Stimulated activated memory B cell treated with anti-CD40 and anti-IgM and Interleukin-4, amounts not matched to agents 10 μg/mL and 1 μg/mL and 100 μg/mL, for 72 hours (primary cell): Measurements from ENCODE around the gene CTNND2.

Source experiments
- ATAC-seq: fragments of 150-1000 bp; cut with Tn5 transposase; 2 replicates; pipeline ENCODE4 v1.10.0; 2021
- H3K27ac Mint-ChIP-seq: one replicate; pipeline ENCODE4 v1.8.0; 2022; ENCODE audit warnings: mild to moderate bottlenecking, mixed read lengths
- H3K27me3 Mint-ChIP-seq: one replicate; pipeline ENCODE4 v1.8.0; 2022; ENCODE audit warnings: mixed read lengths
- H3K36me3 Mint-ChIP-seq: one replicate; pipeline ENCODE4 v1.8.0; 2022; ENCODE audit warnings: mixed read lengths
- H3K4me1 Mint-ChIP-seq: one replicate; pipeline ENCODE4 v1.8.0; 2022; ENCODE audit warnings: mixed read lengths
- H3K4me3 Mint-ChIP-seq: one replicate; pipeline ENCODE4 v1.8.0; 2022; ENCODE audit warnings: mild to moderate bottlenecking, moderate library complexity, mixed read lengths
- H3K9me3 Mint-ChIP-seq: one replicate; pipeline ENCODE4 v1.8.0; 2022; ENCODE audit warnings: mixed read lengths

Gene CTNND2

DNA sequence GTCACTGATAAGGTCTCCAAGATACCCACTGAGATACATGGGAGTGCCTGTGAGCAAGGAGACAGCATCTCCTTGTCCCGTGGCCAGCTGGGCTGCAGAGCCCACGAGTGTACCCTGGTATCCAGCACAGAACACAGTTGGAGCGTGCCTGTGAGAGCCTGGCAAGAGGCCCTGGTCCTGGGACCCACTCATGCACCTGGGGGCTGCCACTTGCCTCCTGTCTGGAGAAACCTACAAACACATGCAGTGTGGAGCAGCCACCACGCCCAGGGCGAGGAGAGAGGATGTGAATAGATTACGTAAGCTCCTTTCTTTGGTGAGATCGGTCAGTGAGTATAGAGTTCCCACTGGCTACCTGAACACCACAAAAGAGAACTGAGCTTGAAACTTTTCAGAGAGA lies 88.3 kb downstream of the CTNND2 start:
- no peaks in the 10 kb centered on the region for H3K4me1 Mint-ChIP-seq
- peaks cover 9% of the 10 kb centered on the region for H3K9me3 Mint-ChIP-seq
- no peaks in the 10 kb centered on the region for H3K36me3 Mint-ChIP-seq
- ATAC-seq, result no peak
- H3K4me3 Mint-ChIP-seq, result no peak overlapping the region
- H3K27me3 Mint-ChIP-seq, result no peaks in the 10 kb centered on the region
- H3K27ac Mint-ChIP-seq, result no peak overlapping the region

DNA sequence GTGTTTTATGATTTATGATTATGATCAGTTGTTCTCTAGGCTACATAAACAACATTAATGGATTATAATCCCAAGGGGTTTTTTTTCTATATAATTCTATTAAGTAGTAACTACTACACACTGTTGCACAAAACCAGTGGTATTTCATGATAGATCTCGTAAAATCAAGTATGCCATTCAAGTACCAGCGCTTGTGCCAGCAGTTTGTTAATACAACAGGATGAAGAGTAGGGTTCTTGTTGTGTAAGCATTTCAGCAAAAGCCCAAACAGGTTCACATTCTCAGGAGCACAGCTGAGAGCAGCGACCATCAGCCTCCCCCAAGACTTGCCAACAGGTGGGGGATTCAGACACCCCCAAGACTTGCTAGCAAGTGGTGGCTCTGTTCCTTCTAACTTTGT lies 88.8 kb downstream of the CTNND2 start:
- H3K4me1 Mint-ChIP-seq, result no peaks in the 10 kb centered on the region
- no peaks in the 10 kb centered on the region for H3K27me3 Mint-ChIP-seq
- no peak overlapping the region for H3K4me3 Mint-ChIP-seq
- H3K27ac Mint-ChIP-seq, result no peak overlapping the region
- ATAC-seq, result no peak
- peaks cover 9% of the 10 kb centered on the region for H3K9me3 Mint-ChIP-seq
- no peaks in the 10 kb centered on the region for H3K36me3 Mint-ChIP-seq

DNA sequence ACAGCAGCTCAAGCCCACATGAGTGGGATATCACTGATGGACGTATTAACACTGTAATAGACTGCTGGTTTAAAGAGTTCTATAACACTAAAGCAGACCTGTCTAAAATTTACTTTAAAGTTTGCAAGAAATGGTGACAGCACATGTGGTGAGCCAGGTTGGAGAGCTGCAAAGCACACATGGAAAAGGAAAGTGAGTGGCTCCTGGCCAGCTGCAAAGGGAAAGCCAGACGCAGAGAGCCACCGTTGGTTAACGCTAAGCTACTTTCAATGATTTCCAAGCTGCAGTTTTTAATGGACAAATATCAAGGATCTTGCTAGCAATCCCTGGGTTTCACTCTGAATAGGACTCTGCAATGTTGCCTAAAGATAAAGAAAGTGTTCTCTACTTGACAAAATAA lies 89.9 kb downstream of the CTNND2 start:
- peaks cover 9% of the 10 kb centered on the region for H3K9me3 Mint-ChIP-seq
- H3K27me3 Mint-ChIP-seq, result no peaks in the 10 kb centered on the region
- H3K27ac Mint-ChIP-seq, result no peak overlapping the region
- no peak for ATAC-seq
- no peaks in the 10 kb centered on the region for H3K36me3 Mint-ChIP-seq
- H3K4me1 Mint-ChIP-seq, result no peaks in the 10 kb centered on the region
- H3K4me3 Mint-ChIP-seq, result no peak overlapping the region

DNA sequence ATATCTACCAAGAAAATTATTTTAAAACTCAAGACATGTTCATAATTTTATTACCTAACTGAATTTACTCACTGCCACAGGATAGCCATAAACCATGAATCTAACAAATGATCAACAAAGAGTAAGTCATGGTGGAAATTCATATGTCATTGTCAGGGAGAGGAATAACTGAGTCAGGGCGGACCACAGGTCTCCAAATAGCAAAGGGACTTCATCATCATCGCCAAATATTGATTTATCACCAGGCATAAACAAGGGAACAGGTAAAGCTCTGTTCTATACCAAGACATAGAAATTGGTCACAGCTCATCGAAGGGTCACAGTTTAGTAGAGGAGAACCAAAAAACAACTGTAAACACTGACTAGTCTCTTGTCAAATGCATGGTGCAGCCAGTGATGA lies 94.8 kb downstream of the CTNND2 start:
- Mint-ChIP-seq H3K27ac (no peak overlapping the region), H3K4me3 (no peak overlapping the region), H3K27me3 (no peaks in the 10 kb centered on the region), H3K36me3 (no peaks in the 10 kb centered on the region), H3K9me3 (no peaks in the 10 kb centered on the region), H3K4me1 (no peaks in the 10 kb centered on the region)
- ATAC-seq, result no peak

DNA sequence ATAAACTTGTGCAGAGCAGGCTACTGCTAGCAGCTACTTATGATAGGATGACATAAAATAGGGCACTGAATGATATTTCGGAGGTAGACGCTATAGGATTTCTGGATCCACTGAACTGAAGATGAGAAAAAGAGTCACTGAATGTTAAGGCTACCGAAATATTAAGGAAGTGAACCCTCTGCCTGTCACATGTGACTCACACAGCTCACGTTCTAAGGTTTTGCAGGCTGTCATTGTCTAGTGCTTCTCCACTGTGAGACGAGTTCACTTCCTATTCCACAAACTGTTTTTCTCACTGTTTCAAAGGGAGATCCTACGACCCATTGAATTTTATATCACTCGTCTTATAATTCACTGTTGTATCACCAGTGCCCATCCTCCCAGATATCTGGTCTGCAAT lies 100.8 kb downstream of the CTNND2 start:
- Mint-ChIP-seq H3K9me3 (no peaks in the 10 kb centered on the region), H3K27me3 (no peaks in the 10 kb centered on the region)

DNA sequence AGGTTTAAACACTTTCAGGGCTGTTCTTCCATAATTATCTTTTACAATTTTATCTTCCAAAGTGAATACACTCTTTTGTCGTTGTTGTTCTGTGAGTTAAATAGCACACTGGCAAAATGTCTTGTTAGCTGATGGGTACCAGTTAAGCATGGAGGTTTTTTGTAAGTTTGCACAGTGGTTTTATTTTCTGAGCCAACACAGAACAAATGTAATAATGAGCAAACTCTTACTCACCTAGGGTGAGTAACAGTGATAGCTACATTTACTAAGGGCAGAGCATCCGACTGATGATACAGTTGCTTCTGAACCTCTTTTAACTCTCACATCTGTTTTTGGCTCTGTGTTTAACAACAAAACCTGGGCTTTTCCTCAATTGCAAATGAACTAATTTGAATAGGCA lies 103.2 kb downstream of the CTNND2 start:
- no peaks in the 10 kb centered on the region for H3K36me3 Mint-ChIP-seq
- ATAC-seq, result no peak
- H3K27ac Mint-ChIP-seq, result no peak overlapping the region
- no peak overlapping the region for H3K4me3 Mint-ChIP-seq
- no peaks in the 10 kb centered on the region for H3K27me3 Mint-ChIP-seq
- H3K4me1 Mint-ChIP-seq, result no peaks in the 10 kb centered on the region
- no peaks in the 10 kb centered on the region for H3K9me3 Mint-ChIP-seq

More for the DNA sequence above, 100.8 kb downstream of the CTNND2 start:
- Mint-ChIP-seq H3K4me3 (no peak overlapping the region), H3K36me3 (no peaks in the 10 kb centered on the region), H3K27ac (no peak overlapping the region), H3K4me1 (no peaks in the 10 kb centered on the region)
- no peak for ATAC-seq

DNA sequence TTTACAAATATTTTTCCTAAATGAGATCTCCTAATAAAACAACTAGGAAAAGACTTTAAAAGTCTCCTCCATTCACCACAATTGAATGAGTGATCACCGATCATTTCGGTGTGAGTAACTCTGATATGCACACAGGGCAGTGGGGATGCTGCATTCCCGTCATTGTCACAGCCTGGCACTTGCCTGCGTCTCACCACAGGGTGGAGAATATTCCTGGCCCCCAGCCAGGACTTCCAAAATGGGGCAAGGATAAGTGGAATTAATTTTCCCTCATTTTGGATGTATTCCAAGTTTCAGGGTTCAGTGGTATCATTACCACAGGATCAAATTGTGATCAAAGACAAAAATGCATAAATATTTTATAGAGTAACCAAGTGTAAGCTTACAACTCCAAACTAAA lies 107.1 kb downstream of the CTNND2 start:
- ATAC-seq, result no peak
- H3K4me3 Mint-ChIP-seq, result no peak overlapping the region
- no peak overlapping the region for H3K27ac Mint-ChIP-seq
- no peaks in the 10 kb centered on the region for H3K27me3 Mint-ChIP-seq
- peaks cover 2% of the 10 kb centered on the region for H3K9me3 Mint-ChIP-seq
- no peaks in the 10 kb centered on the region for H3K36me3 Mint-ChIP-seq
- H3K4me1 Mint-ChIP-seq, result no peaks in the 10 kb centered on the region

DNA sequence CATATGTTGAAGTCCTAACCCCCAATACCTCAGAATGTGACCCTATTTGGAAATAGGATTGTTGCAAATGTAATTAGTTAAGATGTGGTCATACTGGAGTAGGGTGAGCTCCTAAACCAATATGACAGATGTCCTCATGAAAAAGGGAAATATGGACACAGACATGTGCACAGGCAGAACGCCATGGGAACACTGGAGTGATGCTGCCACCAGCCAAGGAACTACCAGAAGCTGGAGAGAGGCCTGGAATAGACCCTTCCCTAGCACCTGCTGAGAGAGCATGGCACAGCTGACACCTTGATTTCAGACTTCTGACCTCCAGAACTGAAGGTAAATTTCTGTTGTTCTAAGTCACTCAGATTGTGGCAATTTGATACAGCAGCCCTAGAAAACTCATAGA lies 110.8 kb downstream of the CTNND2 start:
- Mint-ChIP-seq H3K27me3 (no peaks in the 10 kb centered on the region), H3K9me3 (peaks cover 2% of the 10 kb centered on the region), H3K27ac (no peak overlapping the region), H3K4me3 (no peak overlapping the region), H3K36me3 (no peaks in the 10 kb centered on the region), H3K4me1 (no peaks in the 10 kb centered on the region)
- ATAC-seq, result no peak

DNA sequence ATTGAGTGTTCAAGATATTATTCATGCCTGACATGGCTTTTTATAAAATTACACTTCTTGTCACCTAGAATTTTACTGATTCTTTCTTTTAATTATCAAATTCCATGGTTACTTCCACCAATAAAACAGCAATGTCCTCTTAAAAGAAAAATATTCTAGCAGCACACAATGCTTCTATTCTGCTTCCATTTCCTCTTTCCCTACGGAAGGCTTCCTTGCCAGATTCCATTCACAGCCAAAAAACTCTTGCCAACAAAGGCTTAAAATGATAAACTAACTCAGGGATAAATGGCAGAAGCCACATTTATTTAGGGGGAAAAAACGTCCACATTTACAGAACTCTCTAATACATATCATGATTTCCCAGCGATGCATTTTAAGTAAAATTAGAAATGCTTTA lies 111.6 kb downstream of the CTNND2 start:
- ATAC-seq, result no peak
- no peak overlapping the region for H3K4me3 Mint-ChIP-seq
- no peak overlapping the region for H3K27ac Mint-ChIP-seq
- no peaks in the 10 kb centered on the region for H3K36me3 Mint-ChIP-seq
- peaks cover 2% of the 10 kb centered on the region for H3K9me3 Mint-ChIP-seq
- H3K4me1 Mint-ChIP-seq, result no peaks in the 10 kb centered on the region
- H3K27me3 Mint-ChIP-seq, result no peaks in the 10 kb centered on the region

DNA sequence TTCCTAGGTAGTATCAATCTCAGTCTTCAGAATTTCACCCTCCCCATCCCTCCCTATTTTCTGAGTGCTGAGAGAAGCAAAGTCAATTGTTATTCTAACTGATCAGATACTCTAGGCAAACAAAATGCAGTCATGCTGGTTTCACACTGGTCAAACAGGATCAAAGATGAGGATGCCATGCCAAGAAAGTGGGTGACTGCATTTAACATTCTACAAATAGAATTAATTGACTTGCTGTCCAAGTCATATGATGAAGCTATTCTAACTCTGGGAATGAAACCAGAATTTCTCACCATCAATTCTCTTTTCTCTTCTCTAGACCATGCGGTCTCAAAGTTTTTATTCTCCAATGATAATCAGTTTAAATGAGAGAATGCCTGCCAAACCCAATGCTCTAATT lies 112.5 kb downstream of the CTNND2 start:
- Mint-ChIP-seq H3K4me1 (no peaks in the 10 kb centered on the region), H3K27me3 (no peaks in the 10 kb centered on the region), H3K4me3 (no peak overlapping the region), H3K27ac (no peak overlapping the region), H3K9me3 (peaks cover 2% of the 10 kb centered on the region), H3K36me3 (no peaks in the 10 kb centered on the region)
- ATAC-seq, result no peak

DNA sequence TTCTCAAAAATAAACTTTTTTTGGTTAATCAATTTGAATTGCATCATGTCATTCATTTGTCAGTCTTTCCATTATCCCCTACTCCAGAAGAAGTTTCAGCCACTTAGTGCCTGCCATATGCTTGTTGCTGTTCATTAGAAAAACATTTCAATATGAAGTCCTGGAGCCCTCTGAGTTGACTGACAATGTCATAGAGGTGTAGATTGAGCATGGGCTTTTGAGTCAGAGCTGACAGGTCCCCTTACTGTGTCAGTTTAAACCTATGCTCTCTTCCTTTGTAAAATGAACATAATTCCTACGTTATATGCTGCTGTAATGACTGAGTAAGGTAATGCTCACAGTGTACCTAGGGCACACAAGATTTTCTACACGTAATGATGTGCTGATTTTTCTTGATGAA lies 114.0 kb downstream of the CTNND2 start:
- no peak overlapping the region for H3K27ac Mint-ChIP-seq
- H3K36me3 Mint-ChIP-seq, result no peaks in the 10 kb centered on the region
- ATAC-seq, result no peak
- no peaks in the 10 kb centered on the region for H3K4me1 Mint-ChIP-seq
- no peaks in the 10 kb centered on the region for H3K27me3 Mint-ChIP-seq
- no peak overlapping the region for H3K4me3 Mint-ChIP-seq
- H3K9me3 Mint-ChIP-seq, result peaks cover under 1% of the 10 kb centered on the region

DNA sequence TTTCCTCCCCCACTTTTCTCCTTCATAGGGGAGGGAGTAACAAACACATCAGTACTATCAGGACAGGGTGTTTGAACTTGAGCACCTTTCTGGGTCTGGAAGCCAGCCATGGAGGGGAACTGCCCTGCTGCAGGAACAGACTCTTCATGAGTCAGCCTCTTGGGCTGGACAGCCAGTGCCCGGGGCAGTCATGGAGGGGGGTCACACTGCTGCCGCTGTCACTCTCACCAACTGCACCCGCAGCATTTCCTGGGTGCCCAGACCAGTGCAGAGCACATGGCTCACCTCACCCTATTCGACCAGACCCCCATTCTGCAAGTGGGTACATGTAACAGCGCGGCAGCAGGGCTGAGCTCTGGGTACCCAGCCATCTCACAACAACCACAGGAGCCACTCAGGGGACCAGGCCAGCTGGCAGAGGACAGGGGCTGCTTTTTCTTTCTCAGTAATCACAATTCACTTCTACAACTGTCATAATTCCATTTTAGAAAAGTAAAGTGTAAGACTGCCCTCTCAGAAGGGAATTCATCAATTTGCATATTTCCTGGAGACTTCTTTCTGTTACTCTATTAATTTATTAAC lies 118.4 kb downstream of the CTNND2 start:
- Mint-ChIP-seq H3K27me3 (no peaks in the 10 kb centered on the region), H3K36me3 (no peaks in the 10 kb centered on the region), H3K9me3 (no peaks in the 10 kb centered on the region), H3K4me1 (no peaks in the 10 kb centered on the region), H3K27ac (no peak overlapping the region), H3K4me3 (no peak overlapping the region)
- peak; percentile 41 for ATAC-seq

DNA sequence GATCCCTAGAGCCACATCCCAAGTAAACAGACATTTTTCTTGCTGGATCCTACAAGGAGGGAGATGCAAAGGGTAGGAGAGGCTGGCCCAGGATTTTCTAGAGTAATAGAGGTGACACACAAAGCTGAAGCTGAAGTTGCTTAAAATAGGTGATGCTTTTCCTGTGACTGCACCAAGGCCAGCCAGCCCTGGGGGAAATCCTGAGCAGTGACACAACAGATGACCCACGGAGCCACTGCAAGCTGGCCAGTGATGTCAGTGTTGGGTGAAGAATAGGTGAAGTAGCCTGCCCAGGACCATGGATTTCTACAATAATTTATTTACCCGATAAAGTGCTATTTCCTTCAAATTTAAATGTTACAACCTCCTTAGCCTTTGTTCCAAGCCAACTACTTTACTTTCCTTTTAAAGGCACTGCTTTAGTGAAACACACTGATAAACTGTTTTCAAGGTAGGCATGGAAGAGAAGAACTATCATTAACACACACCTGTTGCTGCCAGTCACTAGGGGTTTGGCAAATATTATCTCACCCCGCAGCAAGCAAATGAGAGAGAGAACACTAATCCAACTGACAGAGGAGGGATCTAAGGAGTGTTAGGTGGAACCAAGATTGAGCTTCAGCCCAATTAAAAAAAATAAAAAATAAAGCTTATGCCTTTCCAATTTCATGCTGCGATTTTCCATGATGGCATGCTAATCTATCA lies 123.5 kb downstream of the CTNND2 start:
- Mint-ChIP-seq H3K36me3 (no peaks in the 10 kb centered on the region), H3K27ac (no peak overlapping the region), H3K9me3 (peaks cover 3% of the 10 kb centered on the region), H3K27me3 (no peaks in the 10 kb centered on the region), H3K4me3 (no peak overlapping the region), H3K4me1 (no peaks in the 10 kb centered on the region)
- ATAC-seq, result no peak

DNA sequence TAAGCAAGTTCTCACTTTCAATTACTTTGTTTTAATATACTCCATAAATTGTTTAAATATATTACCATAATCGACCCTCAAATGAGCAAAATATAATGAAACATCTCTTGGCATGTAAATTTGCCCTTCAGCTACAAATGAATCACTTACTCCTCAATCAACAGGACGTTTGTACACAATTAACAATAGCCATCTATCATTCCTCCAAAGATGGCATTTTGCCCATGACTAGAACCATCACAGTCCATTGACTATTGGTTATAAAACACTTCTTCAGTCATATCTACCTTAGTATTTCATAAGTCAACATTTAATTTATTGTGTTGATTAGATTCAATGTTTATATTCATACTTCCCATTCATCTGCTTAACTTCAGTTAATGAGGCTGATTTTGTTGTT lies 127.2 kb downstream of the CTNND2 start:
- H3K27ac Mint-ChIP-seq, result no peak overlapping the region
- no peaks in the 10 kb centered on the region for H3K36me3 Mint-ChIP-seq
- peaks cover 8% of the 10 kb centered on the region for H3K9me3 Mint-ChIP-seq
- no peak for ATAC-seq
- H3K4me1 Mint-ChIP-seq, result no peaks in the 10 kb centered on the region
- H3K27me3 Mint-ChIP-seq, result no peaks in the 10 kb centered on the region
- H3K4me3 Mint-ChIP-seq, result no peak overlapping the region

DNA sequence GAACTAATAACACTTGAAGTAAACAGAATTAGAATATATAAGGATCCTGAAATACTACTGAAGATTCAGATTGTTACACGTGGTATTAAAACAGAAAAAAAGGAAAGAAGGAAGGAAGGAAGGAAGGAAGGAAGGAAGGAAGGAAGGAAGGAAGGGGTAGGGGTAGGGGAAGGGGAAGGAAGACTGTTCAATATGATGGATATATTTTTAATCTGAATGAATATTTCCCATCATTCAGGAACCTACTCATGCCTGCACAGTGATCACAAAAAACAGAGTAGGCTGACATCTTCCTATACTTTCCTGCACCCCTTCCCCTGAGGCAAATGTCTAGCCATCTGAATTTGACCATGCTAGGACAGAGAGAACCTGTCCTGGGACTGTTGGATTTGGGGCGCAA lies 133.9 kb downstream of the CTNND2 start:
- H3K27me3 Mint-ChIP-seq, result no peaks in the 10 kb centered on the region
- no peak overlapping the region for H3K4me3 Mint-ChIP-seq
- H3K27ac Mint-ChIP-seq, result no peak overlapping the region
- no peaks in the 10 kb centered on the region for H3K36me3 Mint-ChIP-seq
- peaks cover 5% of the 10 kb centered on the region for H3K9me3 Mint-ChIP-seq
- ATAC-seq, result no peak
- no peaks in the 10 kb centered on the region for H3K4me1 Mint-ChIP-seq

DNA sequence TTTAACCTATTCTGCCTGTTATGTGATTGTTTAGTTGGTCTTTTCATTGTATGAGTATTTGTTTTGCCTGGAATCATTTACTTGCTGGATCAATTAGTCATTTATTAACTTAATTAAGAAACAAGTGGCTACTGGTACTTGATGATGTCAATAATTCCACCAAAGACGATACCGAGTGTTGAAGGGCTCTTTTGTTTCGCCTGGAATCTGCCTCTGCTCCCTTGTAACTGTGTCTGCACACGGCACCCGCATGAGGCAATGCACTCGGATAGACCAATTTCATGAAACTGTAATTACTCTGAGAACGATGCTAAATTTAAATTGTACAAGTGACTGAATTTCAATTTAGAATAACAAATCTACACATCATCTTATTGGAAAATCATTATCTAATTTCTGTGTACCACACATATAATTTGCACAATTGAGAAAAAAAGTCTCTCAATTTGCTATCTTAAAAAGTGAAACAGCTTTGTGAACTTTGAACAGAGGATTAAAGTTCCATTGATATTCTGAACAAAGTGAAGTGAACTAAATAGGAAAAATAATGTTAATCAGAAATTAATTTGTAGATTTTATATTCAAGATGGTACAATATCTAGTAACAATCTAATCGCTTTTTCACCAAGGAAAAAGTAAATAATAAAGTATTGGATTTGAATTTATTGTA lies 143.2 kb downstream of the CTNND2 start:
- H3K27me3 Mint-ChIP-seq, result no peaks in the 10 kb centered on the region
- no peak for ATAC-seq
- H3K9me3 Mint-ChIP-seq, result peaks cover 17% of the 10 kb centered on the region
- H3K36me3 Mint-ChIP-seq, result no peaks in the 10 kb centered on the region
- H3K4me3 Mint-ChIP-seq, result no peak overlapping the region
- no peaks in the 10 kb centered on the region for H3K4me1 Mint-ChIP-seq
- H3K27ac Mint-ChIP-seq, result no peak overlapping the region
